ENCODE data around the gene TEX101. TPM values are rescaled to one million over a fixed set of nuclear protein-coding genes. Genes with fewer than 3 reads are reported as not detected.

TEX101 gene
- total RNA-seq, 4 donors from 2014 or later: 0.81 TPM; not detected in 3

DNA sequence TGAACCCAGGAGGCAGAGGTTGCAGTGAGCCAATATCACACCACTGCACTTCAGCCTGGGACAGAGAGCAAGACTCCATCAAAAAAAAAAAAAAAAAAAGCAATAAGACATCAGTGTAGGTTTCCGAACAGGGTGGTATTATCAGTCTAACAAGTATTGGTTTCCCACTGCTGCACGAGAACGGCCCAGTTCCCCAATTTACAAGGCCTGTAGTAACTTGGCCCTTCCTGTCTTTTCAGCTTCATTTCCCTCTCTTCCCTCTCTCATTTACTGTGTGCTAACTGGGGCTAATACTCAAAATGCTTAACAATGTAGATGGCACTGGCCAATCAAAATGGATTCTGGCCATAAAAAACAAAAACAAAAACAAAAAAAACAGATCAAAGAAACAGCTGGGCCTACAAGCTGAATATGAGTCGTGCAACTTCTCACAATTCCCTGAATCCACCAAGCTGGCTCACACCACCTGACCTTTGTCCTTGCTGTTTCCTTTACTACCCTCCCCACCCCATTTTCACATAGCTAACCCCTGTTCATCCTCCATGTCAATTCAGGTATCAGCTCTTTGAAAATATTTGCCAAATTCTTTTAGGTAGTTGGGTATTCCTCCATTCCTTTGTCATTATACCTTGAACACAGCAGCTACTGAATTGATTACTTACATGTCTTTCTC, 2.4 kb downstream of the TEX101 start:
- intact Hi-C loops (cut with DNase I): no loop called here

DNA sequence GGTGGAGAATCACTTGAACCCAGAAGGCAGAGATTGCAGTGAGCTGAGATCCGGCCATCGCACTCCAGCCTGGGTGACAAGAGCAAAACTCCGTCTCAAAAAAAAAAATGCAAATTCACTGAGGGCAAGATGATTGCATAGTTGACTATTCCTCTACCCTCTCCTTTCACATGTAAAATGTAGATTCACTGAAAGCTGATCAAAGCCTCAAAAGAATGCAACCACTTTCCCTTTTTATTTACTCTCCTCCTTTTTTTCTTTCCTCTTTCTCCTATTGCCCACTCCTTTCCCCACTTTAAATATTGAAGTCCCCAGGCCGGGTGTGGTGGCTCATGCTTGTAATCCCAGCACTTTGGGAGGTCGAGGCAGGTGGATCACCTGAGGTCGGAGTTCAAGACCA, 6.3 kb downstream of the TEX101 start:
- H3K27ac ChIP-seq: no peak overlapping the region
- H3K36me3 ChIP-seq: no peaks in the 10 kb centered on the region
- DNase-seq: no peak
- WGBS, 2 donors: 85 to 87% methylated on average over 6 of the region's 6 CpGs
- H3K9me3 ChIP-seq: no peaks in the 10 kb centered on the region
- no peak overlapping the region for H3K4me3 ChIP-seq (replicated peaks in 1 of 3)
- intact Hi-C loops (cut with DNase I): no loop called here
- H3K4me1 ChIP-seq: no peaks in the 10 kb centered on the region
- TF ChIP-seq, protein P1, sequence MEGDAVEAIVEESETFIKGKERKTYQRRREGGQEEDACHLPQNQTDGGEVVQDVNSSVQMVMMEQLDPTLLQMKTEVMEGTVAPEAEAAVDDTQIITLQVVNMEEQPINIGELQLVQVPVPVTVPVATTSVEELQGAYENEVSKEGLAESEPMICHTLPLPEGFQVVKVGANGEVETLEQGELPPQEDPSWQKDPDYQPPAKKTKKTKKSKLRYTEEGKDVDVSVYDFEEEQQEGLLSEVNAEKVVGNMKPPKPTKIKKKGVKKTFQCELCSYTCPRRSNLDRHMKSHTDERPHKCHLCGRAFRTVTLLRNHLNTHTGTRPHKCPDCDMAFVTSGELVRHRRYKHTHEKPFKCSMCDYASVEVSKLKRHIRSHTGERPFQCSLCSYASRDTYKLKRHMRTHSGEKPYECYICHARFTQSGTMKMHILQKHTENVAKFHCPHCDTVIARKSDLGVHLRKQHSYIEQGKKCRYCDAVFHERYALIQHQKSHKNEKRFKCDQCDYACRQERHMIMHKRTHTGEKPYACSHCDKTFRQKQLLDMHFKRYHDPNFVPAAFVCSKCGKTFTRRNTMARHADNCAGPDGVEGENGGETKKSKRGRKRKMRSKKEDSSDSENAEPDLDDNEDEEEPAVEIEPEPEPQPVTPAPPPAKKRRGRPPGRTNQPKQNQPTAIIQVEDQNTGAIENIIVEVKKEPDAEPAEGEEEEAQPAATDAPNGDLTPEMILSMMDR (IDR thresholded peaks at IDR 0.05): no peak
- no peak for TF ChIP-seq POLR2A (IDR thresholded peaks at IDR 0.05)
- no peaks in the 10 kb centered on the region for H3K27me3 ChIP-seq

More for the DNA sequence above, 2.4 kb downstream of the TEX101 start:
- H3K4me3 ChIP-seq (replicated peaks in 1 of 3): no peak overlapping the region
- no peaks in the 10 kb centered on the region for H3K4me1 ChIP-seq
- H3K27me3 ChIP-seq: no peaks in the 10 kb centered on the region
- no peaks in the 10 kb centered on the region for H3K9me3 ChIP-seq
- no peak overlapping the region for H3K27ac ChIP-seq
- H3K36me3 ChIP-seq: no peaks in the 10 kb centered on the region
- TF ChIP-seq, protein P1 (IDR thresholded peaks at IDR 0.05): no peak
- TF ChIP-seq POLR2A (IDR thresholded peaks at IDR 0.05): no peak
- WGBS, 2 donors: 66 to 75% methylated on average over 4 of the region's 4 CpGs
- DNase-seq: no peak

DNA sequence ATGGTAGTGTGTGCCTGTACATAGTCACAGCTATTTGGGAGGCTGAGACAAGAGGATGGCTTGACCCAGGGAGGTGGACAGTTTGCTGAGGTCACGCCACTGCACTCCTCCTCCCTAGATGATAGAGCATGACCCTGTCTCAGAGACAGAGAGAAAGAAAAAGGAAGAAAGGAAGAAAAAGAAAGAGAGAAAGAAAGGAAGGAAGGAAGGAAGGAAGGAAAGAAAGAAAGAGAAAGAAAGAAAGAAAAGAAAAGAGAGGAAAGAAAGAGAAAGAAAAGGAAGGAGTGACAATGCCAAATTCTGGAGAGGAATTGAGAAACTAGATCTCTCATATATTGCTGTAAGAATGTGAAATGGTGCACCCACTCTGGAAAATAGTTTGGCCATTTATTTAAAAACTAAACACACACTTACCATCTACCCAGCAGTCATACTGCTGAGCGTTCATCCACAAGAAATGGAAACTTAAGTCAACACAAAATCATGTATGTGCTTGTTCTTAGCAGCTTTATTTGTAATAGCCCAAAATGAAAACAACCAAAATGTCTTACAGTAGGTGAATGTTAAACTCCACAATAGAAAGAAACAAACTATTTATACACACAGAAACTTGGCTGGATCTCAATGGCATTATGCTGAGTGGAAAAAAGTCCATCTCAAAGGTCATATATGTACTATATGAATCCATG, 7.5 kb downstream of the TEX101 start:
- no peak for DNase-seq
- no peak overlapping the region for H3K4me3 ChIP-seq (replicated peaks in 1 of 3)
- no peaks in the 10 kb centered on the region for H3K4me1 ChIP-seq
- intact Hi-C loops (cut with DNase I): no loop called here
- TF ChIP-seq, protein P1 (IDR thresholded peaks at IDR 0.05): no peak
- no peak for TF ChIP-seq POLR2A (IDR thresholded peaks at IDR 0.05)
- WGBS, 2 donors: 84 to 90% methylated on average over 2 of the region's 2 CpGs
- H3K36me3 ChIP-seq: no peaks in the 10 kb centered on the region
- no peak overlapping the region for H3K27ac ChIP-seq
- no peaks in the 10 kb centered on the region for H3K9me3 ChIP-seq
- no peaks in the 10 kb centered on the region for H3K27me3 ChIP-seq

DNA sequence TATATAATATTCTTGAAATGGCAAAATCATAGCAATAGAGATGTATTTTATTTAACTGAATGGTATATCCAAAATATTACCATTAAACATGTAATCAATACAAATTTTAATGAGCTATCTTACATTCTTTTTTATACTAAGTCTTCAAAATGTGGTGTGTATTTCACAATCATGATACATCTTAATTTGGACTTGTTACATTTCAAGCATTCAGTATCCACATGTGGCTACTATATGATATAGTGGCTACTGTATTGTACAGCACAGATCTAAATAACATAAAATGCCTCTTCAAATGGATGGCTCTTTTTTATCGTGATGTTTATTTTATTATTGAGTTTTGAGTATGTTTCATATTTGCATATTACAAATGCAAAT, 8.0 kb downstream of the TEX101 start:
- no peak overlapping the region for H3K4me3 ChIP-seq (replicated peaks in 1 of 3)
- H3K9me3 ChIP-seq: no peaks in the 10 kb centered on the region
- no peaks in the 10 kb centered on the region for H3K4me1 ChIP-seq
- no peaks in the 10 kb centered on the region for H3K27me3 ChIP-seq
- TF ChIP-seq, protein P1 (IDR thresholded peaks at IDR 0.05): no peak
- TF ChIP-seq POLR2A (IDR thresholded peaks at IDR 0.05): no peak
- no peak for DNase-seq
- WGBS, 2 donors: 91 to 94% methylated on average over 1 of the region's 1 CpG
- H3K36me3 ChIP-seq: no peaks in the 10 kb centered on the region
- intact Hi-C loops (cut with DNase I): no loop called here
- H3K27ac ChIP-seq: no peak overlapping the region

DNA sequence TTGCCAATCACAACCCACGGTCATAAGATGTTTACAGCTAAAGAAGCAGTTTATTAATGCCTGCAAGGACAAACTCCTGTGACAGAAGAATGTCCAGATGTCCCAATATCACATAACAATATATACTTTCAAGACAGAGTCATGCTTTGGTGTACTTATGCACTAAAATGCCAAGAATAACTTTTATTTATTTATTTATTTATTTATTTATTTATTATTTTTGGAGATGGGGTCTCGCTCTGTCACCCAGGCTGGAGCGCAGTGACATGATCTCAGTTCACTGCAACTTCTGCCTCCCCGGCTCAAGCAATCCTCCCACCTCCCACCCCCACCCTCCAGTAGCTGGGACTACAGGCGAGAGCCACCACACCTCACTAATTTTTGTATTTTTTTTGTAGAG, 9.1 kb downstream of the TEX101 start:
- no peak for TF ChIP-seq POLR2A (IDR thresholded peaks at IDR 0.05)
- TF ChIP-seq, protein P1 (IDR thresholded peaks at IDR 0.05): no peak

More for the DNA sequence above, 9.1 kb downstream of the TEX101 start:
- Histone ChIP-seq H3K27ac (no peak overlapping the region), H3K4me1 (no peaks in the 10 kb centered on the region), H3K4me3 (replicated peaks in 1 of 3) (no peak overlapping the region), H3K9me3 (no peaks in the 10 kb centered on the region), H3K27me3 (no peaks in the 10 kb centered on the region), H3K36me3 (no peaks in the 10 kb centered on the region)
- WGBS, 2 donors: 80 to 87% methylated on average over 5 of the region's 5 CpGs
- intact Hi-C loops (cut with DNase I): no loop called here
- DNase-seq: no peak

Data from thyroid gland (tissue), 4 donors.